ENCODE results near the gene P2RX2. TPM values are rescaled to one million over a fixed set of nuclear protein-coding genes. Genes with fewer than 3 reads are reported as not detected.

The P2RX2 gene
- total and polyA plus RNA-seq, 2 experiments from 2014 or later: not detected

- H3K4me2 ChIP-seq: no peak overlapping the region
- H3K36me3 ChIP-seq (replicated peaks; ENCODE audit: insufficient read depth, low read depth): no peaks in the 10 kb centered on the region
- no peaks in the 10 kb centered on the region for H3K9me2 ChIP-seq (replicated peaks; ENCODE audit: insufficient read depth)
- TF ChIP-seq EZH2 (IDR thresholded peaks at IDR 0.05; ENCODE audit: borderline replicate concordance) (no peak), EZH2phosphoT487 (IDR thresholded peaks at IDR 0.05; ENCODE audit: low read depth, severe bottlenecking, unreplicated experiment) (peak; percentile 55), CTCF (IDR thresholded peaks at IDR 0.05; ENCODE audit: poor library complexity) (no peak)
- no peak overlapping the region for H3K4me3 ChIP-seq
- H3K79me2 ChIP-seq: no peaks in the 10 kb centered on the region
- no peak overlapping the region for H3K27ac ChIP-seq
- no peak overlapping the region for H2AFZ ChIP-seq
- WGBS (ENCODE audit: low lambda C conversion rate, missing lambda C conversion rate): 42% methylated on average over 27 of the region's 29 CpGs
- H3K9me3 ChIP-seq (ENCODE audit: low read depth): no peaks in the 10 kb centered on the region
- peaks cover 12% of the 10 kb centered on the region for H3K27me3 ChIP-seq
- H4K20me1 ChIP-seq (ENCODE audit: insufficient read depth, poor library complexity, severe bottlenecking): peaks cover 8% of the 10 kb centered on the region
- no peaks in the 10 kb centered on the region for H3K4me1 ChIP-seq (ENCODE audit: insufficient read depth)
- no peak for DNase-seq (ENCODE audit: low spot score)
Measured at GRCh38 chr12:132583736-132584135, 34.8 kb upstream of the P2RX2 start.

GRCh38 chr12:132584429-132584828 lies 34.1 kb upstream of the P2RX2 start:
- H3K4me1 ChIP-seq (ENCODE audit: insufficient read depth): no peaks in the 10 kb centered on the region
- H3K36me3 ChIP-seq (replicated peaks; ENCODE audit: insufficient read depth, low read depth): no peaks in the 10 kb centered on the region
- no peak for DNase-seq (ENCODE audit: low spot score)
- TF ChIP-seq EZH2 (IDR thresholded peaks at IDR 0.05; ENCODE audit: borderline replicate concordance): no peak
- no peak for TF ChIP-seq EZH2phosphoT487 (IDR thresholded peaks at IDR 0.05; ENCODE audit: low read depth, severe bottlenecking, unreplicated experiment)
- H3K4me2 ChIP-seq: no peak overlapping the region
- peaks cover 12% of the 10 kb centered on the region for H3K27me3 ChIP-seq
- peaks cover 8% of the 10 kb centered on the region for H4K20me1 ChIP-seq (ENCODE audit: insufficient read depth, poor library complexity, severe bottlenecking)
- no peaks in the 10 kb centered on the region for H3K9me2 ChIP-seq (replicated peaks; ENCODE audit: insufficient read depth)
- 75% methylated on average over 14 of the region's 14 CpGs for WGBS (ENCODE audit: low lambda C conversion rate, missing lambda C conversion rate)
- H3K79me2 ChIP-seq: no peaks in the 10 kb centered on the region
- H3K4me3 ChIP-seq: no peak overlapping the region
- no peak overlapping the region for H2AFZ ChIP-seq
- no peak overlapping the region for H3K27ac ChIP-seq
- H3K9me3 ChIP-seq (ENCODE audit: low read depth): no peaks in the 10 kb centered on the region

GRCh38 chr12:132585177-132585576 lies 33.4 kb upstream of the P2RX2 start:
- H3K27me3 ChIP-seq: peaks cover 12% of the 10 kb centered on the region
- WGBS (ENCODE audit: low lambda C conversion rate, missing lambda C conversion rate): 89% methylated on average over 14 of the region's 24 CpGs

GRCh38 chr12:132586929-132587328 lies 31.6 kb upstream of the P2RX2 start:
- H3K4me1 ChIP-seq (ENCODE audit: insufficient read depth): no peaks in the 10 kb centered on the region
- TF ChIP-seq EZH2 (IDR thresholded peaks at IDR 0.05; ENCODE audit: borderline replicate concordance): no peak
- WGBS (ENCODE audit: low lambda C conversion rate, missing lambda C conversion rate): 100% methylated on average over 2 of the region's 18 CpGs

More at GRCh38 chr12:132585177-132585576, 33.4 kb upstream of the P2RX2 start:
- Histone ChIP-seq H3K4me2 (no peak overlapping the region), H3K4me1 (ENCODE audit: insufficient read depth) (no peaks in the 10 kb centered on the region), H3K9me3 (ENCODE audit: low read depth) (no peaks in the 10 kb centered on the region), H3K79me2 (no peaks in the 10 kb centered on the region), H3K4me3 (no peak overlapping the region), H4K20me1 (ENCODE audit: insufficient read depth, poor library complexity, severe bottlenecking) (peaks cover 8% of the 10 kb centered on the region), H2AFZ (no peak overlapping the region), H3K36me3 (replicated peaks; ENCODE audit: insufficient read depth, low read depth) (no peaks in the 10 kb centered on the region), H3K9me2 (replicated peaks; ENCODE audit: insufficient read depth) (no peaks in the 10 kb centered on the region), H3K27ac (no peak overlapping the region)
- DNase-seq (ENCODE audit: low spot score): no peak
- TF ChIP-seq CTCF (IDR thresholded peaks at IDR 0.05; ENCODE audit: poor library complexity) (no peak), EZH2 (IDR thresholded peaks at IDR 0.05; ENCODE audit: borderline replicate concordance) (no peak), EZH2phosphoT487 (IDR thresholded peaks at IDR 0.05; ENCODE audit: low read depth, severe bottlenecking, unreplicated experiment) (no peak)

More at GRCh38 chr12:132586929-132587328, 31.6 kb upstream of the P2RX2 start:
- Histone ChIP-seq H3K79me2 (no peaks in the 10 kb centered on the region), H2AFZ (no peak overlapping the region), H3K9me3 (ENCODE audit: low read depth) (no peaks in the 10 kb centered on the region), H4K20me1 (ENCODE audit: insufficient read depth, poor library complexity, severe bottlenecking) (peaks cover 6% of the 10 kb centered on the region), H3K27ac (no peak overlapping the region), H3K9me2 (replicated peaks; ENCODE audit: insufficient read depth) (no peaks in the 10 kb centered on the region), H3K4me2 (no peak overlapping the region), H3K36me3 (replicated peaks; ENCODE audit: insufficient read depth, low read depth) (no peaks in the 10 kb centered on the region), H3K4me3 (no peak overlapping the region), H3K27me3 (peaks cover 8% of the 10 kb centered on the region)
- DNase-seq (ENCODE audit: low spot score): no peak

Measured in hepatocyte (in vitro differentiated cells).